ENCODE data around the gene SPIRE2. TPM values are rescaled to one million over a fixed set of nuclear protein-coding genes. Genes with fewer than 3 reads are reported as not detected.

The SPIRE2 gene
- total and polyA plus RNA-seq, 9 of the 15 experiments (the other 6 are each of a cell fraction or from before 2014, with no cell fraction given): 0.70 to 7.5 (median 4.6) TPM

GRCh38 chr16:89779231-89779908 lies 48.9 kb upstream of the SPIRE2 start:
- Histone ChIP-seq H3K4me2 (ENCODE audit: insufficient read depth, low read length) (no peak overlapping the region), H3K4me3 (no peak overlapping the region), H3K27me3 (ENCODE audit: control insufficient read depth in 2 of 2, insufficient read depth in 2 of 2, low read length in 2 of 2) (no peaks in the 10 kb centered on the region), H3K9me3 (replicated peaks; ENCODE audit: control insufficient read depth, insufficient read depth, low read depth, low read length) (no peaks in the 10 kb centered on the region), H2AFZ (ENCODE audit: low read depth, low read length) (no peak overlapping the region), H3K9ac (ENCODE audit: insufficient read depth in 1 of 2, low read depth in 2 of 2, low read length in 2 of 2) (no peak overlapping the region), H3K4me1 (replicated peaks in 1 of 2; ENCODE audit: control insufficient read depth in 2 of 2, insufficient read depth in 2 of 2, low read length in 2 of 2) (no peaks in the 10 kb centered on the region), H4K20me1 (replicated peaks; ENCODE audit: control insufficient read depth, insufficient read depth, low read length) (no peaks in the 10 kb centered on the region), H3K27ac (ENCODE audit: extremely low read depth, low read depth, low read length) (no peak overlapping the region), H3K9me1 (ENCODE audit: control insufficient read depth, insufficient read depth, low read length) (no peaks in the 10 kb centered on the region), H3K79me2 (ENCODE audit: control insufficient read depth, insufficient read depth, low read length) (no peaks in the 10 kb centered on the region), H3K36me3 (ENCODE audit: control insufficient read depth, insufficient read depth, low read length) (peaks cover 81% of the 10 kb centered on the region; the same call in 2 of the 3 replicates)
- FAIRE-seq (no peak), DNase-seq (ENCODE audit: extremely low read depth in 1 of 4, low spot score in 3 of 4) (no peak), ATAC-seq (no peak)
- CTCF ChIA-PET (ENCODE audit: low intra/inter-chr PET ratio): no interaction called here
- WGBS (ENCODE audit: insufficient coverage, low coverage, missing lambda C conversion rate): 92% methylated on average over 13 of the region's 13 CpGs
- BruUV-seq (replicated peaks): no TSS peak
- TF ChIP-seq, protein P1, sequence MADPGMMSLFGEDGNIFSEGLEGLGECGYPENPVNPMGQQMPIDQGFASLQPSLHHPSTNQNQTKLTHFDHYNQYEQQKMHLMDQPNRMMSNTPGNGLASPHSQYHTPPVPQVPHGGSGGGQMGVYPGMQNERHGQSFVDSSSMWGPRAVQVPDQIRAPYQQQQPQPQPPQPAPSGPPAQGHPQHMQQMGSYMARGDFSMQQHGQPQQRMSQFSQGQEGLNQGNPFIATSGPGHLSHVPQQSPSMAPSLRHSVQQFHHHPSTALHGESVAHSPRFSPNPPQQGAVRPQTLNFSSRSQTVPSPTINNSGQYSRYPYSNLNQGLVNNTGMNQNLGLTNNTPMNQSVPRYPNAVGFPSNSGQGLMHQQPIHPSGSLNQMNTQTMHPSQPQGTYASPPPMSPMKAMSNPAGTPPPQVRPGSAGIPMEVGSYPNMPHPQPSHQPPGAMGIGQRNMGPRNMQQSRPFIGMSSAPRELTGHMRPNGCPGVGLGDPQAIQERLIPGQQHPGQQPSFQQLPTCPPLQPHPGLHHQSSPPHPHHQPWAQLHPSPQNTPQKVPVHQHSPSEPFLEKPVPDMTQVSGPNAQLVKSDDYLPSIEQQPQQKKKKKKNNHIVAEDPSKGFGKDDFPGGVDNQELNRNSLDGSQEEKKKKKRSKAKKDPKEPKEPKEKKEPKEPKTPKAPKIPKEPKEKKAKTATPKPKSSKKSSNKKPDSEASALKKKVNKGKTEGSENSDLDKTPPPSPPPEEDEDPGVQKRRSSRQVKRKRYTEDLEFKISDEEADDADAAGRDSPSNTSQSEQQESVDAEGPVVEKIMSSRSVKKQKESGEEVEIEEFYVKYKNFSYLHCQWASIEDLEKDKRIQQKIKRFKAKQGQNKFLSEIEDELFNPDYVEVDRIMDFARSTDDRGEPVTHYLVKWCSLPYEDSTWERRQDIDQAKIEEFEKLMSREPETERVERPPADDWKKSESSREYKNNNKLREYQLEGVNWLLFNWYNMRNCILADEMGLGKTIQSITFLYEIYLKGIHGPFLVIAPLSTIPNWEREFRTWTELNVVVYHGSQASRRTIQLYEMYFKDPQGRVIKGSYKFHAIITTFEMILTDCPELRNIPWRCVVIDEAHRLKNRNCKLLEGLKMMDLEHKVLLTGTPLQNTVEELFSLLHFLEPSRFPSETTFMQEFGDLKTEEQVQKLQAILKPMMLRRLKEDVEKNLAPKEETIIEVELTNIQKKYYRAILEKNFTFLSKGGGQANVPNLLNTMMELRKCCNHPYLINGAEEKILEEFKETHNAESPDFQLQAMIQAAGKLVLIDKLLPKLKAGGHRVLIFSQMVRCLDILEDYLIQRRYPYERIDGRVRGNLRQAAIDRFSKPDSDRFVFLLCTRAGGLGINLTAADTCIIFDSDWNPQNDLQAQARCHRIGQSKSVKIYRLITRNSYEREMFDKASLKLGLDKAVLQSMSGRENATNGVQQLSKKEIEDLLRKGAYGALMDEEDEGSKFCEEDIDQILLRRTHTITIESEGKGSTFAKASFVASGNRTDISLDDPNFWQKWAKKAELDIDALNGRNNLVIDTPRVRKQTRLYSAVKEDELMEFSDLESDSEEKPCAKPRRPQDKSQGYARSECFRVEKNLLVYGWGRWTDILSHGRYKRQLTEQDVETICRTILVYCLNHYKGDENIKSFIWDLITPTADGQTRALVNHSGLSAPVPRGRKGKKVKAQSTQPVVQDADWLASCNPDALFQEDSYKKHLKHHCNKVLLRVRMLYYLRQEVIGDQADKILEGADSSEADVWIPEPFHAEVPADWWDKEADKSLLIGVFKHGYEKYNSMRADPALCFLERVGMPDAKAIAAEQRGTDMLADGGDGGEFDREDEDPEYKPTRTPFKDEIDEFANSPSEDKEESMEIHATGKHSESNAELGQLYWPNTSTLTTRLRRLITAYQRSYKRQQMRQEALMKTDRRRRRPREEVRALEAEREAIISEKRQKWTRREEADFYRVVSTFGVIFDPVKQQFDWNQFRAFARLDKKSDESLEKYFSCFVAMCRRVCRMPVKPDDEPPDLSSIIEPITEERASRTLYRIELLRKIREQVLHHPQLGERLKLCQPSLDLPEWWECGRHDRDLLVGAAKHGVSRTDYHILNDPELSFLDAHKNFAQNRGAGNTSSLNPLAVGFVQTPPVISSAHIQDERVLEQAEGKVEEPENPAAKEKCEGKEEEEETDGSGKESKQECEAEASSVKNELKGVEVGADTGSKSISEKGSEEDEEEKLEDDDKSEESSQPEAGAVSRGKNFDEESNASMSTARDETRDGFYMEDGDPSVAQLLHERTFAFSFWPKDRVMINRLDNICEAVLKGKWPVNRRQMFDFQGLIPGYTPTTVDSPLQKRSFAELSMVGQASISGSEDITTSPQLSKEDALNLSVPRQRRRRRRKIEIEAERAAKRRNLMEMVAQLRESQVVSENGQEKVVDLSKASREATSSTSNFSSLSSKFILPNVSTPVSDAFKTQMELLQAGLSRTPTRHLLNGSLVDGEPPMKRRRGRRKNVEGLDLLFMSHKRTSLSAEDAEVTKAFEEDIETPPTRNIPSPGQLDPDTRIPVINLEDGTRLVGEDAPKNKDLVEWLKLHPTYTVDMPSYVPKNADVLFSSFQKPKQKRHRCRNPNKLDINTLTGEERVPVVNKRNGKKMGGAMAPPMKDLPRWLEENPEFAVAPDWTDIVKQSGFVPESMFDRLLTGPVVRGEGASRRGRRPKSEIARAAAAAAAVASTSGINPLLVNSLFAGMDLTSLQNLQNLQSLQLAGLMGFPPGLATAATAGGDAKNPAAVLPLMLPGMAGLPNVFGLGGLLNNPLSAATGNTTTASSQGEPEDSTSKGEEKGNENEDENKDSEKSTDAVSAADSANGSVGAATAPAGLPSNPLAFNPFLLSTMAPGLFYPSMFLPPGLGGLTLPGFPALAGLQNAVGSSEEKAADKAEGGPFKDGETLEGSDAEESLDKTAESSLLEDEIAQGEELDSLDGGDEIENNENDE (IDR thresholded peaks at IDR 0.05; ENCODE audit: low read depth, low read length): no peak
- in situ Hi-C loops (cut with MboI): no loop called here
- intact Hi-C loops (cut with micrococcal nuclease): no loop called here
- POLR2A ChIA-PET: interaction anchor here (1.1 to 1.6 kb wide), 3 partner anchors 15 to 73 kb away, joined by 3 to 4 read pairs (median 3); no protein-coding TSS in a partner anchor

Measured in K562 (cell line).